ENCODE data around the gene MAP3K20. TPM values are rescaled to one million over a fixed set of nuclear protein-coding genes. Genes with fewer than 3 reads are reported as not detected.

MAP3K20 gene
- total and polyA plus RNA-seq, 5 donors from 2014 or later = 1.3 to 1.9 (median 1.7) TPM

GRCh38 chr2:173054466-173054865 lies 21.2 kb upstream of the MAP3K20 start:
- no peaks in the 10 kb centered on the region for H3K36me3 ChIP-seq (ENCODE audit: control insufficient read depth, insufficient read depth, low read length)
- no peak for ATAC-seq (ENCODE audit: low read depth in 2 of 2)
- H3K27me3 ChIP-seq (ENCODE audit: control insufficient read depth, insufficient read depth, low read length) = peaks cover 3% of the 10 kb centered on the region
- H3K4me1 ChIP-seq (ENCODE audit: control insufficient read depth, insufficient read depth, low read length, poor library complexity, severe bottlenecking) = no peaks in the 10 kb centered on the region
- H3K4me3 ChIP-seq (ENCODE audit: low read depth, low read length) = no peak overlapping the region
- H3K4me1 Mint-ChIP-seq = no peaks in the 10 kb centered on the region
- no peaks in the 10 kb centered on the region for H3K9me3 ChIP-seq (ENCODE audit: control insufficient read depth in 2 of 2, low read length in 2 of 2)
- H3K4me3 Mint-ChIP-seq = no peak overlapping the region
- peaks cover 0 to 3% (median 0%) of the 10 kb centered on the region in 7 donors for H3K9me3 Mint-ChIP-seq
- H3K27me3 Mint-ChIP-seq = peaks cover 26% of the 10 kb centered on the region
- H3K27ac ChIP-seq (ENCODE audit: insufficient read depth, low read length, poor library complexity, severe bottlenecking) = no peak overlapping the region
- DNase-seq = no peak
- no peak overlapping the region for H3K27ac Mint-ChIP-seq
- no peaks in the 10 kb centered on the region for H3K36me3 Mint-ChIP-seq

GRCh38 chr2:173056705-173057364 lies 18.8 kb upstream of the MAP3K20 start:
- Mint-ChIP-seq H3K4me1 (no peaks in the 10 kb centered on the region), H3K4me3 (no peak overlapping the region)

GRCh38 chr2:173058097-173058496 lies 17.5 kb upstream of the MAP3K20 start:
- DNase-seq (no peak), ATAC-seq (ENCODE audit: low read depth in 2 of 2) (no peak)
- Mint-ChIP-seq H3K9me3 (peaks cover 0 to 2% (median 0%) of the 10 kb centered on the region in 7 donors), H3K36me3 (no peaks in the 10 kb centered on the region), H3K4me1 (no peaks in the 10 kb centered on the region), H3K4me3 (no peak overlapping the region), H3K27ac (no peak overlapping the region), H3K27me3 (peaks cover 27% of the 10 kb centered on the region)
- H3K4me3 ChIP-seq (ENCODE audit: low read depth, low read length) = no peak overlapping the region
- peaks cover 6% of the 10 kb centered on the region for H3K27me3 ChIP-seq (ENCODE audit: control insufficient read depth, insufficient read depth, low read length)
- H3K27ac ChIP-seq (ENCODE audit: insufficient read depth, low read length, poor library complexity, severe bottlenecking) = no peak overlapping the region
- H3K9me3 ChIP-seq (ENCODE audit: control insufficient read depth in 2 of 2, low read length in 2 of 2) = no peaks in the 10 kb centered on the region
- H3K36me3 ChIP-seq (ENCODE audit: control insufficient read depth, insufficient read depth, low read length) = no peaks in the 10 kb centered on the region
- no peaks in the 10 kb centered on the region for H3K4me1 ChIP-seq (ENCODE audit: control insufficient read depth, insufficient read depth, low read length, poor library complexity, severe bottlenecking)

More at GRCh38 chr2:173056705-173057364, 18.8 kb upstream of the MAP3K20 start:
- Mint-ChIP-seq H3K9me3 (peaks cover 0 to 2% (median 0%) of the 10 kb centered on the region in 7 donors), H3K36me3 (no peaks in the 10 kb centered on the region), H3K27ac (no peak overlapping the region), H3K27me3 (peaks cover 33% of the 10 kb centered on the region)
- no peak overlapping the region for H3K4me3 ChIP-seq (ENCODE audit: low read depth, low read length)
- ATAC-seq (ENCODE audit: low read depth in 2 of 2) = no peak
- H3K9me3 ChIP-seq (ENCODE audit: control insufficient read depth in 2 of 2, low read length in 2 of 2) = no peaks in the 10 kb centered on the region
- no peaks in the 10 kb centered on the region for H3K36me3 ChIP-seq (ENCODE audit: control insufficient read depth, insufficient read depth, low read length)
- H3K27ac ChIP-seq (ENCODE audit: insufficient read depth, low read length, poor library complexity, severe bottlenecking) = no peak overlapping the region
- H3K27me3 ChIP-seq (ENCODE audit: control insufficient read depth, insufficient read depth, low read length) = peaks cover 6% of the 10 kb centered on the region
- no peaks in the 10 kb centered on the region for H3K4me1 ChIP-seq (ENCODE audit: control insufficient read depth, insufficient read depth, low read length, poor library complexity, severe bottlenecking)
- DNase-seq = no peak

- H3K4me1 Mint-ChIP-seq = no peaks in the 10 kb centered on the region
- peaks cover 26% of the 10 kb centered on the region for H3K27me3 Mint-ChIP-seq
- H3K4me3 Mint-ChIP-seq = no peak overlapping the region
- ATAC-seq (ENCODE audit: low read depth in 2 of 2) (no peak), DNase-seq (no peak)
- no peak overlapping the region for H3K27ac ChIP-seq (ENCODE audit: insufficient read depth, low read length, poor library complexity, severe bottlenecking)
- H3K9me3 ChIP-seq (ENCODE audit: control insufficient read depth in 2 of 2, low read length in 2 of 2) = no peaks in the 10 kb centered on the region
- H3K27ac Mint-ChIP-seq = no peak overlapping the region
- no peaks in the 10 kb centered on the region for H3K36me3 ChIP-seq (ENCODE audit: control insufficient read depth, insufficient read depth, low read length)
- H3K4me1 ChIP-seq (ENCODE audit: control insufficient read depth, insufficient read depth, low read length, poor library complexity, severe bottlenecking) = no peaks in the 10 kb centered on the region
- H3K36me3 Mint-ChIP-seq = no peaks in the 10 kb centered on the region
- peaks cover 6% of the 10 kb centered on the region for H3K27me3 ChIP-seq (ENCODE audit: control insufficient read depth, insufficient read depth, low read length)
- no peak overlapping the region for H3K4me3 ChIP-seq (ENCODE audit: low read depth, low read length)
- H3K9me3 Mint-ChIP-seq = peaks cover 0 to 2% (median 0%) of the 10 kb centered on the region in 7 donors
Measured at GRCh38 chr2:173058673-173059072, 17.0 kb upstream of the MAP3K20 start.

GRCh38 chr2:173059292-173059691 lies 16.4 kb upstream of the MAP3K20 start:
- H3K9me3 Mint-ChIP-seq = peaks cover 0 to 2% (median 0%) of the 10 kb centered on the region in 7 donors

GRCh38 chr2:173059971-173060461 lies 15.6 kb upstream of the MAP3K20 start:
- H3K36me3 ChIP-seq (ENCODE audit: control insufficient read depth, insufficient read depth, low read length) = no peaks in the 10 kb centered on the region
- H3K27me3 ChIP-seq (ENCODE audit: control insufficient read depth, insufficient read depth, low read length) = peaks cover 6% of the 10 kb centered on the region
- Mint-ChIP-seq H3K27ac (no peak overlapping the region), H3K27me3 (peaks cover 29% of the 10 kb centered on the region), H3K36me3 (no peaks in the 10 kb centered on the region), H3K4me3 (no peak overlapping the region), H3K4me1 (no peaks in the 10 kb centered on the region), H3K9me3 (peaks cover 0 to 2% (median 0%) of the 10 kb centered on the region in 7 donors)
- H3K4me1 ChIP-seq (ENCODE audit: control insufficient read depth, insufficient read depth, low read length, poor library complexity, severe bottlenecking) = no peaks in the 10 kb centered on the region
- DNase-seq = no peak
- H3K4me3 ChIP-seq (ENCODE audit: low read depth, low read length) = no peak overlapping the region
- H3K27ac ChIP-seq (ENCODE audit: insufficient read depth, low read length, poor library complexity, severe bottlenecking) = no peak overlapping the region
- ATAC-seq (ENCODE audit: low read depth in 2 of 2) = no peak
- H3K9me3 ChIP-seq (ENCODE audit: control insufficient read depth in 2 of 2, low read length in 2 of 2) = no peaks in the 10 kb centered on the region

More at GRCh38 chr2:173059292-173059691, 16.4 kb upstream of the MAP3K20 start:
- Histone ChIP-seq H3K4me1 (ENCODE audit: control insufficient read depth, insufficient read depth, low read length, poor library complexity, severe bottlenecking) (no peaks in the 10 kb centered on the region), H3K27me3 (ENCODE audit: control insufficient read depth, insufficient read depth, low read length) (peaks cover 6% of the 10 kb centered on the region), H3K27ac (ENCODE audit: insufficient read depth, low read length, poor library complexity, severe bottlenecking) (no peak overlapping the region), H3K9me3 (ENCODE audit: control insufficient read depth in 2 of 2, low read length in 2 of 2) (no peaks in the 10 kb centered on the region), H3K36me3 (ENCODE audit: control insufficient read depth, insufficient read depth, low read length) (no peaks in the 10 kb centered on the region), H3K4me3 (ENCODE audit: low read depth, low read length) (no peak overlapping the region)
- Mint-ChIP-seq H3K27ac (no peak overlapping the region), H3K27me3 (peaks cover 32% of the 10 kb centered on the region), H3K36me3 (no peaks in the 10 kb centered on the region), H3K4me1 (no peaks in the 10 kb centered on the region), H3K4me3 (no peak overlapping the region)
- ATAC-seq (ENCODE audit: low read depth in 2 of 2) (no peak), DNase-seq (no peak)

GRCh38 chr2:173062801-173063200 lies 12.8 kb upstream of the MAP3K20 start:
- H3K9me3 Mint-ChIP-seq = no peaks in the 10 kb centered on the region
- ATAC-seq (ENCODE audit: low read depth in 2 of 2) (no peak), DNase-seq (no peak)
- H3K4me3 Mint-ChIP-seq = no peak overlapping the region
- H3K36me3 ChIP-seq (ENCODE audit: control insufficient read depth, insufficient read depth, low read length) = no peaks in the 10 kb centered on the region
- H3K4me3 ChIP-seq (ENCODE audit: low read depth, low read length) = no peak overlapping the region
- H3K4me1 Mint-ChIP-seq = no peaks in the 10 kb centered on the region
- H3K27me3 Mint-ChIP-seq = peaks cover 41% of the 10 kb centered on the region
- no peak overlapping the region for H3K27ac ChIP-seq (ENCODE audit: insufficient read depth, low read length, poor library complexity, severe bottlenecking)
- no peaks in the 10 kb centered on the region for H3K36me3 Mint-ChIP-seq
- H3K27ac Mint-ChIP-seq = no peak overlapping the region
- peaks cover 9% of the 10 kb centered on the region for H3K27me3 ChIP-seq (ENCODE audit: control insufficient read depth, insufficient read depth, low read length)
- H3K4me1 ChIP-seq (ENCODE audit: control insufficient read depth, insufficient read depth, low read length, poor library complexity, severe bottlenecking) = no peaks in the 10 kb centered on the region
- no peaks in the 10 kb centered on the region for H3K9me3 ChIP-seq (ENCODE audit: control insufficient read depth in 2 of 2, low read length in 2 of 2)

Measured in CD4-positive, CD25-positive, alpha-beta regulatory T cell (primary cell).